Esophagus mucosa (tissue), 1 donor: ENCODE results near the gene TPSB2. TPM values are rescaled to one million over a fixed set of nuclear protein-coding genes. Genes with fewer than 3 reads are reported as not detected.
"Not testable (repeated sequence)": the region's sequence is repeated elsewhere in the genome, so short reads cannot be mapped to it uniquely, and the experiment has no call there.

Source experiments
- ATAC-seq: fragments of 200-7000 bp; cut with Tn5 transposase; one replicate; pipeline ENCODE4 v1.9.1; 2020
- total RNA-seq: library from RNA; stranded (reverse); gene quantifications from one replicate; pipeline ENCODE4 v1.2.4, GENCODE V29; 2023
- donor health status: DM: yes; HTN: yes; CAD: no.

TPSB2 gene
- total RNA-seq, 1 donor from 2014 or later, result 4.5 TPM

DNA sequence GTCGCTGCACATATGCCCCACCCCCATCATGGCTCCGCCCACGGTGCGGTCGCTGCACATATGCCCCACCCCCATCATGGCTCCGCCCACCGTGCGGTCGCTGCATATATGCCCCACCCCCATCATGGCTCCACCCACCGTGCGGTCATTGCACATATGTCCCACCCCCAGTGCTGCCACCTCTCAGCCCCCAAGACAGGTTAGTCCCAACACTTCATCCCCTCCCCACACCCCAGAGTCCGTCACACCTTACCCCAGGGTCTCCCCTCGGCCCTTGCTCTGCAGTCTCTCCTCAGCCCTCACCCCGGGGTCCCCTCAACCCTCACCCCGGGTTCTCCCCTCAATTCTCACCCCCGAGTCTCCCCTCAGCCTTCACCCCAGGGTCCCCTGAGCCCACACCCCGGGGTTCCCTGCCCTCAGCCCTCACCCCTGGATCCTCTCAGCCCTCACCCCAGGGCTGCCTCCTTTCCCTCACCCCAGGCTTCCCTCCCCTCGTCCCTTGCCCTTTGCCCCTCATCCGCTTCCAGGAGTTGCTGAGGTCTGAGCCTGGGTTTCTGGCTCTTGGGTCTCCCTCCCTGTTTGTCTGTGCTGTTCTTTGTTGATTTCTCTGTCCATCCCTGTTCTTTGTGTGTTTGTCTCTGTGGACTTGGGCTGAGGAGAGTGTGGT, 30.5 kb downstream of the TPSB2 start:
- ATAC-seq, result no peak

DNA sequence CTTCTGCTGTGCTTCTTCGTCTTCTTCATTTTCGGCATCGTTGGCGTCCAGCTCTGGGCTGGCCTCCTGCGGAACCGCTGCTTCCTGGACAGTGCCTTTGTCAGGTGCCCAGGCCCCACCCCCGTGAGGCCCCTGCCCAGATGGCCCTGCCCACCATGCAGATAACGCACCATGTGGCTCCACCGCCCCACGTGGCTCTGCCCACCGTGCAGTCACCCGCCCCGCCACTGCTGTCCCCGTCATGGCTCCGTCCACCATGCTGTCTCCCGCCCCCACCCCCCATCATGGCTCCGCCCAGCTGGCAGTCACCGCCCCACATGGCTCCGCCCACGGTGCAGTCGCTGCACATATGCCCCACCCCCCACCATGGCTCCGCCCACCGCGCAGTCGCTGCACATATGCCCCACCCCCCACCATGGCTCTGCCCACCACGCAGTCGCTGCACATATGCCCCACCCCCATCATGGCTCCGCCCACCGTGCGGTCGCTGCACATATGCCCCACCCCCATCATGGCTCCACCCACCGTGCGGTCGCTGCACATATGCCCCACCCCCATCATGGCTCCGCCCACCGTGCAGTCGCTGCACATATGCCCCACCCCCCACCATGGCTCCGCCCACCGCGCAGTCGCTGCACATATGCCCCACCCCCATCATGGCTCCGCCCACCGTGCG, 31.2 kb downstream of the TPSB2 start:
- not testable (repeated sequence) for ATAC-seq

DNA sequence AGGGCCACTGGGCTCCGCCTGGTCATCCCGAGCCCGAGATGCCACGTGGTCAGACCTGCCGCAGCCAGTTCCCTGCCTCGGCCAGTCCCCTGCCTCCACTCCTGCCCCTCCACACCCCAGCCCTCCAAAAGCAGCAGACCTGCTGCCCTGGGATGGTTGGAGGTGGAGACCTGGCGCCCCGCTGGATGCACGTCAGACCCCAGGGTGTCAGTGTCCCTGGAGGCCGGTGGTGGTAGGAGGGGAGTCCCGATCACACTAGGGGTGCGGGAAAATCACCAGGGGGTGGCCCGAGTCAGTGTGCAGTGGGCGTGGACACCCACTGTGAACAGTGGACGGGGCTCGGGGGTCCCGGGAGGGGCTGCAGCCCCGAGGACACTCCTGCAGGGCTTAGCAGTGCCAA, 31.8 kb downstream of the TPSB2 start:
- ATAC-seq, result no peak

DNA sequence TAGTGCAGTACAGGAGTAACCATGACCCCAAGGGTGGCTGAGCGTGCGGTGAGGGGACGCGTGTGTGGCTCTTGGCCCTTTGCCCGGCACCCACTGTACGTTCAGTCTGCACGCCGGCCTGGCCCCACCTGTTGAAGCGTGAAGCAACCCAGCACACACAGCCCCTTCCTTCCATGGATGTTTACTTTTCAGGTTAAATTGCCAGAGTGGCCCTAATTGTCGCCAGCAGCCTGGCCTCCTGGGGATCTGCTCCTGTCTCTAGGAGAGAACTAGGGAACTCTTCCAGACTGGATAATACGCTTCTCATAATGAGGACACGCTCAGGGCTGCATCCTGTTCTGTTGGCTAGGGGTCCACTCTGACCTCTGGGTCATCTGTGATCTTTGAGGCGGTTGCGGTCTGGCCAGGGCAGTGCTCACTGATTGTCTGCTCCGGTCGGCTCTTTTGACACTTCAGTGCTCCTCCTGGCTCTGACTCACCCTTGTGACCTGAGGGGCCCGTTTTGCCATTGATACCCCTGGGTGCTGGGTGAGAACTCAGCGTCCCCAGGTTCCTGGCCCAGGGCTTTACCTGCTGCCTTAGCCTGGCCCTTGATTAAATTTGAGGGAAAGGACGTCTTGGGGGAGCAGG, 32.6 kb downstream of the TPSB2 start:
- ATAC-seq, result no peak

DNA sequence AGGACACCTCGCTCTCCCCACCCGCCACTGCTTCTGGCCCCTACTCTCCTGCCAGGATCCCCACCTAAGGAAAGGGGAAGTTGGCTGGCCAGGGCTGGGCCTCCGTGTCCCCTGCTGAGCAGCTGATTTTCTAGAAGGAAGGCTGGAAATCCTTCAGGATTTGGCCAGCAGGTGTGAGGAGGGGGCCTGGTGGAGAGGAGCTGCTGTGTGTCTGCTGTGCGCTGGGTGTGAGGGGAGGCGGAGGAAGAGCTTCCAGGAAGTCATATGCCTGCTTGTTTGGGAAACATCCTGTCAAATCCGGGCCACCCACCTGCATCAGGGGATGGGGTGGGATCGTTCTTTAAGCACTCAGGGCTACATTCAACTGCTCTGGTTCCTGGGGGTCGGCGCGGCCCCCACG, 33.5 kb downstream of the TPSB2 start:
- ATAC-seq, result no peak

DNA sequence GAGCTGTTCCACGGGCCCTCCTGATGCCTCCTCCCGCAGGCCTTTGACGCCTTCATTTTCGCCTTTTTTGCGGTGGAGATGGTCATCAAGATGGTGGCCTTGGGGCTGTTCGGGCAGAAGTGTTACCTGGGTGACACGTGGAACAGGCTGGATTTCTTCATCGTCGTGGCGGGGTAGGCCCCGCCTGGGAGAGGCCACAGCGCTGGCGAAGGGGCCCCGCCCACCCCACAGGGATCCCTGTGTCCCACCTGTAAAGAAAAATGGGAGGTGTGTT, 34.7 kb downstream of the TPSB2 start:
- no peak for ATAC-seq

DNA sequence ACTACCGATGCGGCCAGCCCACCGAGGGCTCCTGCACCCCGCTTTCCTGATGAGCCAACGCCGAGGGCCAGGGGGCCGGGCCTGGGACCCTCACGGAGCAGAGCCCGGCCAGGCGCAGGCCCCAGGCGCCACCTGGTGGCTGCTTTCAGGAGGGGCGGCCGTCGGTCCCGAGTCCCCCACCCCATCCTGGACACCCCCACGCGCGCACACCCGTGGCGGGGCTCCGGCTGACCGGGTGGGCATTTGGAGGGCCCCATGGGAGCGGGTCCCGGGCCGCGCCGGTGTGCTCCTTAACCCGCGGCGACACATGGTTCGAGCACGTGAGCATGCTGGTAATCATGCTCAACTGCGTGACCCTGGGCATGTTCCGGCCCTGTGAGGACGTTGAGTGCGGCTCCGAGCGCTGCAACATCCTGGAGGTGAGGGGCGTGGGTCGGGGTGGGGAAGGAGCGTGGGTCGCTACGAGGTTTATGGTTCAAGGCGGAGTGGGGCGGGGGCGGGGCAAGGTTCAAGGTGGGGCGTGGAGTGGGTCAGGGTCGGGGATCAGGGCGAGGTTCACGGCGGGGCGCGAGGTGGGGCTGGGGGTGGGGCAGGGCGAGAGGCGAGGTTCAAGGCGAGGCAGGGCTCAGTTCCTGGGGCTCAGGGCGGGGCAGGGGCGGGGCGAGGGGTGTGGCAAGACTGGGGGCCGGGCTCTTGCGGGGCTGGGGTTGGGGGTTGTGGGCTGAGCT, 35.2 kb downstream of the TPSB2 start:
- ATAC-seq, result no peak

DNA sequence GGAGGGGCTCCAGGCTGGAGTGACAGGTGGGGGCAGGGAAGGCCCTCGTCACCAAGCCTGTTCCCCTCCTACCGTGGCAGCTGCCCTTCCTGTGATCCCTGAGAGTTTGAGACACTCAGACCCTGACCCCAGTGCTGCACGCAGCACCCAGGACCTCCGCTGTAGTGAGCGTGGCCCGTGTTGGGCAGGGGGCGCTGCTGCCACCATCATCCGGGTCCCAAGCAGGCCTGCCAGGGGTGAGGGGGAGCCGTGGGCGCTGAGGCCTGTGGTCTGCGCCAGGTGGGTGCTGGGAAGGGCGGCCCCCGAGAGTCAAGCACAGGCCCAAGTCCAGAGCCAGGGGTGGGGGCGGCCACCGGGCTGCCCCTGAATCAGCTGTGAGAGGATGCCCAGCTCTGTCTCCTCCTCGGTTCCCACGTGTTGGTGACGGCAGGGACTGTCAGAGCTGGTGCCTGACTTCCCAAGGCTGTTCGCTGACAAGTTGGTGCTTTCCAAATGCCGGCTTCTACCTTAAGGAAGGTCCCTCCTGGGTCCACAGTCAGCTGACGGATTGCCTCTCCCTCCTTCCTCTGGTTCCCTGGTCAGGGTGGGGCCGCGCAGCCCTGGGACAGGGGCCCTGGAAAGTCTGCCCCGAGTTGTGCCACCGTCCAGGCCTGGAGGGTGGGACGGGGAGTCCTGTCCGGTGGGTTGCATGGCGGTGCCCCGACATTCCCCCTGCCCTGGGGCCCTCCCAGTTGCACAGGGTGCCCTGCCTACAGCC, 36.0 kb downstream of the TPSB2 start:
- ATAC-seq, result no peak

DNA sequence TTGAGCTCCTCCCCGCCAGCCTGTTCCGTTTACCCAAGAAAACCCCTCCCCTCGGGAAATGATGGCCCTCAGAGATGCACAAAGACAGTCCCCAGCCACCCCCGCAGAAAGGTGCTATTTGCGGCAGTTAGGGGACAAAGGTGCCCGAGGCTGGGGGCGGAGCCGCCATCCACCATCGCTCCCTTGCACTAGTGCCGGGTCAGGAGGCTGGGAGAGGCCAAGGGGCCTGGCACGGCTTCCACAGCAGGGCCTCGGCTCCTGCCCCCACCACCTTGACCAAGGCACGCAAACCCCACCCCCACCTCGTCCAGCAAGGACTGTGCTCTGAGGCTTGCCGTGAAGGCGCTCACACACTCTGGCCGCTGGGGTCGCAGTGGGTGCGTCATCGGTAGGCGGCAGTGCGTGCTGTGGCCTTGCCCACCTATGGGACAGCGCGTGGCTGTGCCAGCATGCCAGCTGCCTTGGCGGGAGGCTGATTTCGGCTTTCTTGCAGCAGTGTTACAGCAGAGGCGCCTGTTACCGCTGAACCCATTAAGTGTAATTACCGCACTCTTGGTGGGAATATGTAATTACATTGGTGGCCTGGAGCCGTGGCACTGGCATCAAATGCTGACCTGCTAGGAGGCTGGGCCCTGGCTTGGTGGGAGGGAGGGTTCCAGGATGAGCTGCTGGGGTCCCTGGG, 36.7 kb downstream of the TPSB2 start:
- no peak for ATAC-seq

DNA sequence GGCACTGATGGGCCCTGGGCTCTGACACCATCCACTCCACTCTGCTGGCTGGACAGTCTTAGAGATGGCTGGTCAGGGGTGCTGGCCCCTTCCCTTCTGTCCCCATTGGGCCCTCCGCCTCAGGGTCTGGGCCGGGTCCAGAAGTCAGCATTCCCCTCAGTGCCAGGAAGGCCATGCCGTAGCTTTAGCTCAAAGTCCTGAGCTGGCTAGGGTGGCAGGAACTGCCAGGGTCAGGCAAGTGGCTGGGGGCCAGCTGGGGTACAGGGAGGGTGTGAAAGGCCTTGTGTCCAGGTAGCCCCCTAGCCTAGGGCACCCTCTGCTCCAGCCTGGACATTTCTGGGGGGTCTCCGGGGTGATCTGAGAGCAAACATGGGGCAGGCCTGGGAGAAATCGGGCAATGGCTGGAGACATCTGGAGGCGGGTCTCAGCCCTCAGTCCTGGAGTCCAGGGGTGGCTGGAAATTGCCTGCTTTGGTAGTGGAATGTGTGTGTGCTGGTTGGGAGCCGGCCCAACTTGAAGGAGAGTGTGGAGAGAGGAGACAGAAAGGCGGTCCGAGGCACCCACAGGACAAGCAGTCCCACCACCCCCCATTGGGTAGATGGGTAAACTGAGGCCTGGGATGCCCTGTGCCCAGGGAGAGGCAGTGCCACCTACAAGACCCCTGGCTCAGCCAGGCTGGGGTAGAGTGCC, 37.5 kb downstream of the TPSB2 start:
- no peak for ATAC-seq

DNA sequence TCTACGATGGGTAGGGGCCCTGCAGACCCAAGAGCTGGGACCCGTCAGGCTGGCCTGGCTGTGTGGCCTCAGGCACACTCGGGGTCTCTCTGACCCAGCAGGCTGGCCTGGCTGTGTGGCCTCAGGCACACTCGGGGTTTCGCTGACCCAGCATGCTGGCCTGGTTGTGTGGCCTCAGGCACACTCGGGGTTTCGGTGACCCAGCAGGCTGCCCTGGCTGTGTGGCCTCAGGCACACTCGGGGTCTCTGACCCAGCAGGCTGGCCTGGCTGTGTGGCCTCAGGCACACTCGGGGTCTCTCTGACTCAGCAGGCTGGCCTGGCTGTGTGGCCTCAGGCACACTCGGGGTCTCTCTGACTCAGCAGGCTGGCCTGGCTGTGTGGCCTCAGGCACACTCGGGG, 39.2 kb downstream of the TPSB2 start:
- not testable (repeated sequence) for ATAC-seq

DNA sequence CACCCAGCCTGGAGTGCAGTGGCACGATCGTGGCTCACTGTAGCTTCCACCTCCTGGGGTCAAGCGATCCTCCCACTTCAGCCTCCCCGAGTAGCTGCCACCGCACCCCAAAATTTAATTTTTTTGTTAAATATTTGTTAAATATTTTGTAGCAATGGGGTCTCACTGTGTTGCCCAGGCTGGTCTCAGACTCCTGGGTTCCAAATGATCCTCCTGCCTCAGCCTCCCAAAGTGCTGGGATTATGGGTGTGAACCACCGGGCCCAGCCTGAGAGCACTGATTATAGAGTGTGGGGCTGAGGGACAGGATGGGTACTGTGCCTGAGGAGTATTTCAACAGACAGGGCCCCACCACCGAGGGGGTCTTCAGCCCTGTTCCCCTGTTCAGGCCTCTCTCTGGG, 40.5 kb downstream of the TPSB2 start:
- no peak for ATAC-seq

DNA sequence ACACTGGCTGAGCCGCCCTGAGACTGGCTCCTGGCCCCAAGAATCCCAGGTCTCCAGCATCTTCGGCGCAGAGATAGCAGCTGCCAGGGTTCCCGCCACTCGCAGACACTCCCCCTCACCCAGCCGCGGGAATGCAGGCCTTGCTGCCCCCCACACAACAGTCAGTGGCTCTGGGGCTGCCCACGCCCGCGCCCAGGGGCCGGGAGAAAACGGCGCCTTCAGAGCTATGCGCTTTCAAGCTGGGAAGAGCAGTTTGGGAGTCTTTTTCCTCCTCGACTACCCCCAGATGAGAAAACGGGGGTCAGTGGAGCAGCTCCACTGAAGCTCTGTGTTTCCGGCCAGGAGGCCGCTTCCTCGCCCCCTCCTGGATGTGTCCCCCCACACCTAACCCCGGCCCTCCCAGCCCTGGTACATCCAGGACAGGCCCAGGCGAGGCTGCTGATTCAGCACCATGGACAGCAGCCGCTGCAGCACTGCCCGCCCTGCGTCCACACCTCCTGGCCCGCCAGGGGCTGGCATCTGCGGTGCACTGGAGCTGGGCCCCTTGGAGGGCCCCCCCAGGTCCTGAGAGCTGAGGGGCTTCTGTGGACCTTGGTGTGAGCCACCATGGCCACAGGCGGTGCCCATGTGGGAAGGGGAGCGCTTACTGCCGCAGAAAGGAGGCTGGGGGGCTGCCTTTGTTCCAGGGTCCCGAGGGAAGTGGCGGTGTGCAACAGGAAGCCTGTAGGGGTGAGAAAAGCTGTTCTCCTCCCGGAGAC, 41.4 kb downstream of the TPSB2 start:
- ATAC-seq, result peak; percentile 64

DNA sequence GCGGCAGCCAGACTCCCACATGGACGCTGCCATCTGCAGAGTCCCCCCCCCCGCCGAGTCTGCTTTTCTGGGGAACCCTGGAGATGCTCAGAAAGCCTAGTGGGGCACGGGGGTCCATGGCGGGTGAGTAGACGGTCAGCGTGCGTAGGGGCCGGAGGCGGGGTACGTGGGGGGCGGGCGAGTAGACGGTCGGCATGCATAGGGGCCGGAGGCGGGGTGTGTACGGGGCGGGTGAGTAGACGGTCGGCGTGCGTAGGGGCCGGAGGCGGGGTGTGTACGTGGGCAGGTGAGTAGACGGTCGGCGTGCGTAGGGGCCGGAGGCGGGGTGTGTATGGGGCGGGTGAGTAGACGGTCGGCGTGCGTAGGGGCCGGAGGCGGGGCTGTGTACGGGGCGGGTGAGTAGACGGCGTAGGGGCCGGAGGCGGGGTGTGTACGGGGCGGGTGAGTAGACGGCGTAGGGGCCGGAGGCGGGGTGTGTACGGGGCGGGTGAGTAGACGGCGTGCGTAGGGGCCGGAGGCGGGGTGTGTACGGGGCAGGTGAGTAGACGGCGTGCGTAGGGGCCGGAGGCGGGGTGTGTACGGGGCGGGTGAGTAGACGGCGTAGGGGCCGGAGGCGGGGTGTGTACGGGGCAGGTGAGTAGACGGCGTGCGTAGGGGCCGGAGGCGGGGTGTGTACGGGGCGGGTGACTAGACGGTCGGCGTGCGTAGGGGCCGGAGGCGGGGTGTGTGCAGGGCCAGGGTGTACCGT, 44.4 kb downstream of the TPSB2 start:
- ATAC-seq, result not testable (repeated sequence)

DNA sequence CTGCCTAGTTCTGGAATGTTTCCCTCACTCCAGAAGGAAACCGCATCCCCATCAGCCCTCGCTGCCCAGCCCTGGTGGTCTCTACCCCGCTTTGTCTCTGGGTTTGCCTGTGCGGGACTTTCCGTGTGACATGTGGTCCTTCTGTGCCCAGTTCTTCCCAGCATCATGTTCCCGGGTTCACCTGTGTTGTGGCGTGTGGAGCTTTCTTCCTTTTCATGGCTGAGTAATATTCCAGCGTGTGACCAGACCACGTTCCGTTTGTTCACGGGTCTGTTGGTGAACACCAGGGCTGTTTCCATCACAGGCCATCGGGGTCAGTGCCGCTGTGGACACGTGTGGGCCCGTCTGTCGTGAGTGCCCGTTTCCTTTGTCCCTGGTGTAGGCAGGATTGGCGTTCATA, 45.0 kb downstream of the TPSB2 start:
- no peak for ATAC-seq

DNA sequence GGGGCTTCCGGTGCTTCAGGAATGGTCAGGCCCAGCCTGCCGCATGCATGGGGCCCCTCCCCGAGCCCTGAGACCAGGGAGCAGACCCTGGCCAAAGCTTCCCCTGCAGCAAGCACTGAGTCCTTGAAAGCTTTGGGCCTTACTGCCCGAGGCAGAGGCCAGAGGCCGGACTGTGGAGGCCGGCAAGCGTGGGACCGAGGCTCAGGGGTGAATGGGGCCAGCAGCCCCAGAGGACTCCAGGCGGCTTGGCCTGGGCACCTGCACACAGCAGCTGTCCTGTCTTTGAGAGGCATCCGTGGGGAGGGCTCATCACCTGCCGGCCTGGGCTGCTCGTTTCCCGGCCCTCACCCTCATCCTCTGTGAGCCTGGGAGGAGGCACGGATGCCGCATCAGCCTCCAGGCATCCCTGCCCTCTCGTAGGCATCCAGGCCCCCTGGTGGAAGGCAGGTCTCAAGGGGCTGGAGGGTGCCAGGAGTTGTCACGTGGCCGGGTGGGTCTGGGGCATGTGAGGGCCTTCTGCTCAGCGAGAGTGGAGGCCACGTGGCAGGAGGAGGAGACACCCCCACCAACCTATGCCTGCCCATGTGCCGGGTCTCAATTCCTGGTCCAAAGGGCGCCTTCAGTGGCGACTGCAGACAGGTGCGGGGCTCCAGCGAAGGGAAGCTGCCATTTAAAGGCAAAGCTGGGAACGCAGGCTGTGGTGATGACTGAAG, 45.7 kb downstream of the TPSB2 start:
- no peak for ATAC-seq

DNA sequence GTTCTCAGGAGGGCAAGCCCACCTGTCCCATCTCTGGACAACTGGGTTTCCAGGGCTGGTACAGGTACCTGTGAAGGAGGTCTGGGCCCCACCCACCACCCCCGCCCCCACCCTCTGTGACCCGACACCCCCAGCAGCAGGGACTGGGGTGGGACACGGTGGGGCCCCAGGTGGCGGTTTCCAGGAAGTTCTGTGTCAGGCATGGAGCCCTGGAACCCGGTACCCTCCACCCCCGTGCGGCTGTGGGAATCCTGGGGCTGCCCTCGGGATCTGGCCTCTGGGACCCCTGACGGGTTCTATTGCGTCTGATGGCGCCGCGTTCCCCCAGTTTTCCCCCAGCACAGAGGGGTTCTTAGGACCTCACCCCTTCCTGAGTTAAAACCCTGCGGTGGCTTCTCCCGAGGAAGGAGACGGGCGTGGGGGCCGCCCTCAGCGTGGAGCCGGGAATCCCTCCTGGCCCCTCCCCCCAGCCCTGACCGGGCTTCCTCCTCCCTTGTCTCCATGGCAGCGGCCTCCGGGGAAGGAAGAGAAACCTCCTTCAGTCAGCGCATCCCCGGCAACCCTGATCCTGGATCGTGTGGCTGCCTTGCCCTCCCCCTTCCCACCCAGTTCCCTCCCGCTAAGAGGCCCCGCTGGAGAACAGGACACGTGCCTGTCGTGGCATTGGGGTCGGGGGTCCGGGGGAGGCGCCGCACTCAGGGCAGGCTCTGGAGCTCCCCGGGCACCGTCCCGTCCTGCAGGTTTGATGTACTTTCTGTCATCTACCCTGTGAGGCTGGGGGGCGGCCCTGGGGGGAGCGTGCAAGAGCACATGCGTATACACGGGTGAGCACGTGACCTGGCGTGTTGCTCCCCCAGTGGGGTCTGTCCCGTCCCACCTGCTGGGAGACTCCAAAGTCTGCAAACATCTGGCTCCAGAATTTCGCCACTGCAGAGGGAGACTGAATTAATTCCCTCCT, 46.8 kb downstream of the TPSB2 start:
- no peak for ATAC-seq

DNA sequence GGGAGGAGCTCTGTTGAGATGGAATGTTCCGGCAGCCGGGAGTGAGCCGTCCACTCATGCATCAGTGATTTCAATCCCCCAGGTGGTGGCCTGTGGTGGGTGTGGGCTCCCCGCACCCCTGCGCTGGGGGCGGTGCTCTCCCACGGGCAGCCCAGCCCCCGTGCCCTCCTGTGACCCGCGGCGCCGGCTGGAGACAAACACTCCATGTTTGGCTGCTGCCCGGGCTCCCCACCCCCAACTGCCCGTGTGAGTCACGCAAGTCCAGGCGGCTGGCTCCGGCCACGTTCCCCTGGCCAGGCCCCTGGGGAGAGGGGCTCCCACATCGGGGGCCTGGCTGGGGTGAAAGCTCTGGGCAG, 47.7 kb downstream of the TPSB2 start:
- no peak for ATAC-seq
